ENCODE measurements around the gene GOLGA7B. TPM values are rescaled to one million over a fixed set of nuclear protein-coding genes. Genes with fewer than 3 reads are reported as not detected.

GOLGA7B gene
- polyA plus RNA-seq, 6 donors from 2014 or later: not detected

DNA sequence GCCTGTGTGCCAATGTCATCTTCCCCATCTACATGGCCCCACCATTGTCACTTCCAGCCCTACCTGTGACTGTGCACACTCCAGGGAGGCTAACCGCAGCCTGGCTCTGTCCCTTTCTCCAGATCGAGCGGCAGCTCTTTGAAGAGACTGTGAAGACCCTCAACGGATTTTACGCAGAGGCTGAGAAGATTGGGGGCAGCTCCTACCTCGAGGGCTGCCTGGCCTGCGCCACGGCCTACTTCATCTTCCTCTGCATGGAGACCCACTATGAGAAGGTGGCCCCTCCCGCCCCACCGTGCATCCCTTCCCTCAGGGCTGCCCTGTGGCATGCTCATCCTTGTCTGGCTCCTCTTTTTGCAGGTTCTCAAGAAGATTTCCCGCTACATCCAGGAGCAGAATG lies 14.2 kb downstream of the GOLGA7B start:
- DNase-seq: no peak
- H3K36me3 Mint-ChIP-seq: no peaks in the 10 kb centered on the region
- H3K4me3 Mint-ChIP-seq: no peak overlapping the region
- ATAC-seq (ENCODE audit: low read depth in 2 of 2): no peak
- no peaks in the 10 kb centered on the region for H3K9me3 Mint-ChIP-seq
- peaks cover 0 to under 1% (median 0%) of the 10 kb centered on the region in 3 donors for H3K4me1 Mint-ChIP-seq
- H3K27me3 Mint-ChIP-seq: peaks cover 21 to 47% (median 35%) of the 10 kb centered on the region in 3 donors
- H3K27ac Mint-ChIP-seq: no peak overlapping the region

DNA sequence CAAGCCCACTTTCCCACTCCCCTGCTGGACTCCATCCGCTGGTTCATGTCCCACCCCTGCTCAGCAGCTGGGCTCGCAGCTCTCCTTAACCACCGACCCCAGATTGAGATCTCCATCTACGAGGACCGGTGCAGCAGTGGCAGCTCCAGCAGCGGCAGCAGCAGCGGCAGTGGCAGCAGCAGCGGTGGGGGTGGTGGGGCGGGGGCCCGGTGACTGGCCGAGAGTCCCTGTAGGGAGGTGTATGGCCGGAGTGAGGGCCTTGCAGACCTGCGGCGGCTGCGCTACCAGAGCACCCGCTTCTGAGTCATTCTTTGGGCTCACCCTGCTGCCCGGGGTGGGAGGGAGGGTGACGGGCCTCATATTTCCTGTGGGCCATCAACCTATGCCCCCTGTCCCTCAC lies 15.8 kb downstream of the GOLGA7B start:
- Mint-ChIP-seq H3K4me3 (no peak overlapping the region), H3K36me3 (no peaks in the 10 kb centered on the region), H3K27me3 (peaks cover 21 to 60% (median 30%) of the 10 kb centered on the region in 3 donors), H3K27ac (no peak overlapping the region), H3K9me3 (no peaks in the 10 kb centered on the region), H3K4me1 (peaks cover 0 to 7% (median 5%) of the 10 kb centered on the region in 3 donors)
- DNase-seq (no peak), ATAC-seq (ENCODE audit: low read depth in 2 of 2) (no peak)

DNA sequence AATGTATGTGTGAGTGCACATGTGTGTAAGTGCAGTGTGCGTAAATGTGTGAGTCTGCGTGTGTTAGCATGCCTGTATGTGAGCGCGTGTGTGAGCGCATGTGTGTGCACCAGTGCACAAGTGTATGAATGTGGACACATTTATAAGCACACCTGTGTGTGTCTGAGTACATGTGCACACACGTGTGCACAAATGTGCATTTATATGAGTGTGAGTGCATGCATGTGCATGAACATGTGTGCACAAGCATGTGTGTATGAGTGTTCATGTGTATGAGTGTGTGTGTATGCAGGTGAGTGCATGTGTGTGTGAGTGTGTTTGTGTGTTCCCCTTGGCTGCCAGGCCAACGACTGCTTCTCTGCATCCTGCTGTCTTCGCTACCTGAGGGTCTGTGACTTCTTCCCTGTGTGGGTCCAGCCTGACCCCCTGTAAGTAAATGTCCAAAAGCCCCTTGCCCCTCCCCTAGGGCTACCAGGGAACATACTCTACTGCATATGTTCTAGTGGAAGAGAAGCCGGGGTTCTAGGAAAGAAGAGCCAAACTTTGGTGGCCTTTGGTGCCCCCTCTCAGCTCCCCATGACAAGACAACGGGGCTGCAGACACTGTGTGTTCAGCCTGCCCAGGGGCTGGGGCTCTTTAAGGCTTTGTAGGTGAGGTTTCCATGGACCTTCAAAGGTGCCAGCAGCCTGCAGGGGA lies 17.0 kb downstream of the GOLGA7B start:
- Mint-ChIP-seq H3K27ac (no peak overlapping the region), H3K36me3 (no peaks in the 10 kb centered on the region), H3K4me3 (no peak overlapping the region), H3K4me1 (peaks cover 0 to 7% (median 5%) of the 10 kb centered on the region in 3 donors), H3K27me3 (peaks cover 25 to 51% (median 31%) of the 10 kb centered on the region in 3 donors), H3K9me3 (no peaks in the 10 kb centered on the region)
- no peak for ATAC-seq (ENCODE audit: low read depth in 2 of 2)
- no peak for DNase-seq

DNA sequence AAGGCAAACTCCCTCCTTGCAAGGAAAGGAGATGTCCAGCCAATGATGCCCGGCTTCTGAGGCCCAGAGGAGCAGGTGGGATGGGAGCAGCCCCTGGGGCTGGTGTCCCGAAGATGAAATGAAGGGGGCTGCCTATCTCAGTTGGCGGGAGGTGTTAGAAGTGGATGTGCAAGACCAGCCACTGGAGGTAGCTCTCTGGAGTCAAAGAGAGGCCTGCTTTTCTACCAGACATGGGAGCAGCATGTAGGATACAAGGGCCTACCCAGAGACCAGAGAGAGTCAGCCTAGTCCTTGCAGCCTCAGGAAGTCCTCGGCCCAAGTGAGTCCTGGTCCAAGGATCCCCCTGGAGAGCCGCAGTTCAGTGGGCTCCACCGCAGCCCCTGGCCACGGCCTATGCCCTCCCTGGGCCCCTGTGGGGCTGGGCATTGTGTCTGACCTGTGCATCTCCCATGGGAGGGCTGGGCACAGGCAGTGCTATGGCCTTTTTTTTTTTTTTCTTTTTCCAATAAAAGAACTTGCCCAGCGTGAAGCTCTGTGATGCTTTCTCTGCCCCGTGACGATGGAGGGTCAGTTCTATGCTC lies 17.7 kb downstream of the GOLGA7B start:
- H3K4me3 Mint-ChIP-seq: no peak overlapping the region
- peaks cover 30 to 50% (median 30%) of the 10 kb centered on the region in 3 donors for H3K27me3 Mint-ChIP-seq
- DNase-seq (no peak), ATAC-seq (ENCODE audit: low read depth in 2 of 2) (no peak)
- H3K4me1 Mint-ChIP-seq: peaks cover 0 to 7% (median 5%) of the 10 kb centered on the region in 3 donors
- H3K27ac Mint-ChIP-seq: no peak overlapping the region
- H3K36me3 Mint-ChIP-seq: no peaks in the 10 kb centered on the region
- no peaks in the 10 kb centered on the region for H3K9me3 Mint-ChIP-seq

DNA sequence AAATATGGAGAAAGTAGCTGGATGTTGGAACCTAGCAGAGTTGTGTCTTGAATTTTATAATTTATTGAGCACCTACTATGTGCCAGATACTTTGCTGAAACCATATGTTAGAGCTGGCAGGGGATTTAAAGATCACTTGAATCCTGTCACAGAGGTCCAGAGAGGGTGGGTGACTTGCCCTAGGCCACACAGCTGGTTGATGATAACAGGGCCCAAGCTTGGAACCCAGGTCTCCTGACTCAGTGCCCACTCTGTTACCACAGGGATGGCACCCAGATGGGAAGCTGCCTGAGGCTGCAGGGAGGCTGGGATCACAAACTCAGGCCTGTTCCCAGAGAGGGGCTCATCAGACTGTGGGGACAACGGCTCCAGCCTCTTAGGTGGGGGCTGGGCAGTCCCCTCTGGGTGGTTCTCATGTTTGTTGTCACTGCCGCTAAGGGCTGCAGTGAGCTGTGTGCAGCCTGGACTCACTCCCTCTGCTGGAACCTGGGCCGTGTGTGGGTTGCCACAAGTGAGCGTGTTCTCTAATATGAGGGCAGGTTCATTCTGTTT lies 18.6 kb downstream of the GOLGA7B start:
- Mint-ChIP-seq H3K36me3 (no peaks in the 10 kb centered on the region), H3K4me1 (peaks cover 0 to 7% (median 5%) of the 10 kb centered on the region in 3 donors), H3K4me3 (no peak overlapping the region), H3K27ac (no peak overlapping the region), H3K9me3 (no peaks in the 10 kb centered on the region), H3K27me3 (peaks cover 29 to 50% (median 32%) of the 10 kb centered on the region in 3 donors)
- no peak for DNase-seq
- no peak for ATAC-seq (ENCODE audit: low read depth in 2 of 2)

DNA sequence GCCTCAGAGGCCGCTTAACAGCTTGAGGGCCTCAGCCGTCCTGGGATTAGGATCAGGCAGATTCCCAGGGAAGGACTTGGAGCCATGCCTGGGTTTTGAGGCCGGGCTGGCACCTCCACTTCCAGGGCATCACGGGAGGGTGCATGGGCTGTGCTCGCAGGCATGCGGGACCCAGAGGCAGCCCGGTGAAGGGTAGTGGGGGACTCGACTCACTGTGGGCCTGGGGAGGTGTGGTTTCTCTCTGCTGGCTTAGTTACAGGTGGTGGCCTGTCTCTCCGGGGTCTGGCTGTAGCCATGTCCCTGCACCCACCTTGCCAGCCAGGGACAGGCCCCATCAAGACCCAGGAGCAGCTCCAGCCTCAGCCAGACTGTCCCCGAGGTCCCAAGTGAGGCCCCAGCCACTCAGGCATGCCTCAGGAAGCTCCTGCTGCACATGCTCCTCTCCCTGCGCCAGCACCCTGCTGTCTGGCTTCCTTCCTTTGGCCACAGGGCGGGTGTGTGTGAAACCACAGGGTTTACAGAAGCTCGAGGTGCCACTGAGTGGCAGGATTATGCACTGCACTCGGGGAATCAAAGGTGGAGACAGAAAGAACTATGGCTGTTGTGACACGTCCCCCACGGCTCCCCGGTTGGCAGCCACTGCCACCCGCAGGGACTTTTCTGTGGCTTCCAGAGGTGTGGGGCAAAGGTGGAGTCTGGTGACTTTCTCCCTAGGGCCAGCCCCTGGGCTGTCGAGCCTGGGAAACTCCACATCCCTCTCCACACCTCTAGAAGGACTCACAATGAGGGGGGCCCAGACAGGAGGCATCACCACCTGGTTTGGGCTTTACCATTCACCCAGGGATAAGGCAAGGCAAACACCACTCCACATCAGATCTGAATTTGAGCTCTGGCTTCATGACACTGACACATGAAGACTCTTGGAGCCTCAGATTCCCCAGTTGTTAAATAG lies 19.7 kb downstream of the GOLGA7B start:
- H3K36me3 Mint-ChIP-seq: no peaks in the 10 kb centered on the region
- ATAC-seq (ENCODE audit: low read depth in 2 of 2): peak; percentile 62 to 71
- H3K27me3 Mint-ChIP-seq: peaks cover 30 to 43% (median 39%) of the 10 kb centered on the region in 3 donors
- no peak for DNase-seq
- H3K4me1 Mint-ChIP-seq: peaks cover 0 to 7% (median 5%) of the 10 kb centered on the region in 3 donors
- no peak overlapping the region for H3K4me3 Mint-ChIP-seq
- no peaks in the 10 kb centered on the region for H3K9me3 Mint-ChIP-seq
- peak overlapping the region in 1 of 6 donors; percentile 32 for H3K27ac Mint-ChIP-seq

DNA sequence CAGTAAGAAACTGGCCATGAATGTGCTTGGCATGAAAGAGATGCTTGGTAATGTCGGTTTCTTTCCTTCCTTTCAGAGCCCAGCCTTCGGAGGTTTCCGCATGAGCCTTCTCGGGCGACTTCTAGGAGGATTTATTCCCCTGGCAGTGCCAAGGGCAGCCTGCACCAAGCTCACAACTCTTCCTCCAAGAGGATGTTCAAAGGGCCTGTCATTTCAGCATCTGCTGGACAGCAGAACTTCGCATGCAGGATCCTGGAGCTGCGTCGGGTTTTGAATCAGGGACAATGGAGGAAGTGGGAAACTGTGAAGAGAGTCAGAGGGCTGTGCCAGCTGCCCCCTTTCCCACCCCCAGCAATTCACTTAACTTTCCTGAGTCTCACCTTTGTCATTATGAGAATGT lies 21.3 kb downstream of the GOLGA7B start:
- Mint-ChIP-seq H3K4me1 (peaks cover 0 to 7% (median 5%) of the 10 kb centered on the region in 3 donors), H3K36me3 (no peaks in the 10 kb centered on the region), H3K4me3 (no peak overlapping the region), H3K27ac (no peak overlapping the region), H3K27me3 (peaks cover 39 to 44% (median 41%) of the 10 kb centered on the region in 3 donors), H3K9me3 (no peaks in the 10 kb centered on the region)
- DNase-seq (no peak), ATAC-seq (ENCODE audit: low read depth in 2 of 2) (no peak)

DNA sequence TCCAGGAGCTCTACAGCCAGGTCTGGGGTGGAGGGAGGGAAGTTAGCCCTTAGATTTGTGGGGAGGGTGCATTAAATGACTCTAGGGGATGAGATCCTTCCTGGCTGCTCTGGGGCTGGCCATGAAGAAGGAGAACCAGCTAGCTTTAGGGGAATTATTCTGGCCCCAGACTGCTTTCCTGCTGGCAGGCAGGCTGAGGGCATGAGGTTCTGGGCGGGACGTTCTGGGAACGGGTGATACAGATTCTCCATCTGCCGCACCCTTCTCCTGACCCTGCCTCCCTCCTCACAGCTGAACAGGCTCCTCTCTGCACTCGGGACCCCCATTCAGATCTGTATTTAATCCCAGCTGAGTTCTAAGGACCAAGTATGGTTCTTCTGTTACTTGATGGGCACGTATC lies 23.9 kb downstream of the GOLGA7B start:
- ATAC-seq (ENCODE audit: low read depth in 2 of 2) (no peak), DNase-seq (no peak)
- Mint-ChIP-seq H3K27me3 (peaks cover 33 to 41% (median 33%) of the 10 kb centered on the region in 3 donors), H3K9me3 (no peaks in the 10 kb centered on the region), H3K4me1 (peaks cover 0 to 7% (median 5%) of the 10 kb centered on the region in 3 donors), H3K27ac (no peak overlapping the region), H3K36me3 (no peaks in the 10 kb centered on the region), H3K4me3 (no peak overlapping the region)

DNA sequence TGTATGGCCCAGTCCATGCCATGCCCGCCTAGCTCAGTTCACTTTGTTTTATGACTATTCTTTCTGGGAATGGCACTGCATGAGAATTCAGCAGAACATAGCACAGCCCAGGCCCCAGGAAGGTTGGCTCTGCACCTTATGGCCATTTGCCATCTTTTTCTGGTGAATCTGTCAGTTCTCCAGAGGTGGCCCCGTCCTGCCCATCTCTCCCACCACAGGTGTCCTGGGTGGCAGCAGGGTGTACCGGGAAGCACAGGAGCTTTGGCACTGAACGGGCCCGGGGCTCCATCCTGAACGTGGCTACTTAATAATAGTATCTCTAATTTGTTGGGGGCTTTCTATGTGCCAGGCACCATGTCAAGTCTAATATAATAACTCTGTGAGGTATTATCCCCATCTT lies 24.7 kb downstream of the GOLGA7B start:
- H3K27ac Mint-ChIP-seq: no peak overlapping the region
- no peak for ATAC-seq (ENCODE audit: low read depth in 2 of 2)
- H3K4me3 Mint-ChIP-seq: no peak overlapping the region
- H3K9me3 Mint-ChIP-seq: peaks cover 0 to 3% (median 0%) of the 10 kb centered on the region in 7 donors
- DNase-seq: no peak
- H3K36me3 Mint-ChIP-seq: no peaks in the 10 kb centered on the region
- H3K27me3 Mint-ChIP-seq: peaks cover 32 to 45% (median 33%) of the 10 kb centered on the region in 3 donors
- peaks cover 0 to 4% (median 2%) of the 10 kb centered on the region in 3 donors for H3K4me1 Mint-ChIP-seq

DNA sequence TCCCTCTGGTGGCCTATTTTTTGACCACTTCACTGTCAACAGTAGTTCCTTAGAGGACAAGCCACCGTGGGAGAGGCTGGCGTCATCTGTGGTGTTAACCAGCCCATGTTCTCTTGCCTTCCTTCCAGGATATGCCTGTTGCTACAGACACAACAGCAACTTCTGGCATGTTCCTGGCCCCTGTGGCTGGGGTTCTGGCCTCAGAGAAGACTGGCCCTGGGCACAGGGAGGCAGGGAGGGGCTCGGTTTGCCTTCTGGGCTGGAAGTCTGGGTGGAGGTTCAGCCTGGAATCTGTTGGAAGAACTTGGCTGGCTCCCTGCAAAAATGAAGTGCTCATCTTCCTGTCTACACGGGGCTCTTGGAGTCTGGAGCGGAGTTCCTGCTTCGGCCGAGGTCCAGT lies 25.7 kb downstream of the GOLGA7B start:
- Mint-ChIP-seq H3K36me3 (no peaks in the 10 kb centered on the region), H3K9me3 (peaks cover 0 to 6% (median 0%) of the 10 kb centered on the region in 7 donors), H3K27ac (peak overlapping the region in 1 of 6 donors; percentile 72), H3K4me3 (no peak overlapping the region), H3K27me3 (peaks cover 21 to 50% (median 33%) of the 10 kb centered on the region in 3 donors), H3K4me1 (no peaks in the 10 kb centered on the region)
- ATAC-seq (ENCODE audit: low read depth in 2 of 2): no peak
- no peak for DNase-seq

DNA sequence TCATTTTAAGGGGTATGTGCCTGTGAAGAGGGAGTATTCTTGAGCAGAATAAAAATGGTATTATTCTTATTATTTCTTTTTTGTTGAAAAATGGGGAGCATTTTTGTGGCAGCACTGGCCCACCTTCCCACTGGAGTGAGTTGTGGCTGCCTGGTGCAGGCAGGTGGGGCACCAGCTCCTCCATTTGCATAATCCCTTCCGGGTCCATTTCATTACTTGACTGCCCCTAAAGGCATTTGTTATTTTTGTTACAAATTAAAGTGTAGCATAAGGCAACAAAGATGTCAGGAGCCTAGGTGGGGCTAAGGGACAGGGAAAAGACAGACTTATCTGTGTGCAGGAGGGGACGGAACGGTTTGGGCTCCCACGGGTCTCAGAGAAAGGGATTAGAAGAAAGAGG lies 26.8 kb downstream of the GOLGA7B start:
- DNase-seq (no peak), ATAC-seq (ENCODE audit: low read depth in 2 of 2) (no peak)
- no peaks in the 10 kb centered on the region for H3K36me3 Mint-ChIP-seq
- H3K9me3 Mint-ChIP-seq: peaks cover 0 to 6% (median 0%) of the 10 kb centered on the region in 7 donors
- H3K27ac Mint-ChIP-seq: no peak overlapping the region
- H3K4me1 Mint-ChIP-seq: no peaks in the 10 kb centered on the region
- H3K4me3 Mint-ChIP-seq: no peak overlapping the region
- H3K27me3 Mint-ChIP-seq: peaks cover 29 to 58% (median 32%) of the 10 kb centered on the region in 3 donors

DNA sequence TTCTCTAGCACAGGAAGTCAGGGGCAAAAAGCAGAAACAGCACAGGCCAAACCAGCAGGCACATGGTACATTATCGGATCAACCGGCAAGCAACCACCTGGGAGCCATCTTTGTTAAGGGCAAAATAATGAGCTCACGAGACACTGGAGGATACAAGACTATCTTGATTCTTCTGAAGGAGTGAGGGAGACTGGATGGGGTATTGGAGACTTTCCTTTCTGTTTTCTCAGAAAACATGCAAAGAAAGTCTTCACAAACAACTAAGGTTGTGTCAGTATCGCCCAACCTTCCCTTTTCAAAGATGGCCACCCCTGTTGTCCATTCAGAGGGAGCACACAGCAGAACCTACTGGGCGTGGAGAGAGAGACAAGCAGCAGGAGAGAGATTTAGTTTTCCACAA lies 29.6 kb downstream of the GOLGA7B start:
- Mint-ChIP-seq H3K36me3 (no peaks in the 10 kb centered on the region), H3K27me3 (peaks cover 8 to 46% (median 26%) of the 10 kb centered on the region in 3 donors), H3K27ac (no peak overlapping the region), H3K9me3 (peaks cover 0 to 6% (median 0%) of the 10 kb centered on the region in 7 donors), H3K4me1 (no peaks in the 10 kb centered on the region), H3K4me3 (no peak overlapping the region)
- DNase-seq (no peak), ATAC-seq (ENCODE audit: low read depth in 2 of 2) (no peak)

DNA sequence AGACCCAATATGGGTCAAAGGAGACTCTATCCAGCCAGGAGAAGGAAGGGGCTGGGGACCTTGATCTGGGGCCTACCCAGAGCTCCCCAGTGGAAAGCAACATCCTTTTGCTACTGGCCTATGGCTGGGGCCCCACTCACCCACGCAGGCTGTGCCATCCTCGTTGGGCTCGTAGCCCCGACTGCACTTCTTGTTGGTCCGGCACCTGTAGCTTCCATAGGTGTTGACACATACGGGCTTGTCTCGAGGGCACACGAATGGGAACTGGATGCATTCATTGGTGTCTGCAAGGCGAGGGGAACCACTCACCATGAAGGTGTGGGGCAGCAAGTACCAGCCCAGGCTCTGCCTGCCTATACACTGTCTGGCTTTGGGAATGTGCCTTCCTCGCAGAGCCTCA lies 30.5 kb downstream of the GOLGA7B start:
- no peak overlapping the region for H3K4me3 Mint-ChIP-seq
- H3K4me1 Mint-ChIP-seq: no peaks in the 10 kb centered on the region
- DNase-seq (no peak), ATAC-seq (ENCODE audit: low read depth in 2 of 2) (no peak)
- no peaks in the 10 kb centered on the region for H3K36me3 Mint-ChIP-seq
- H3K27me3 Mint-ChIP-seq: peaks cover 3 to 39% (median 25%) of the 10 kb centered on the region in 3 donors
- peaks cover 0 to 6% (median 0%) of the 10 kb centered on the region in 7 donors for H3K9me3 Mint-ChIP-seq
- no peak overlapping the region for H3K27ac Mint-ChIP-seq

Measured in naive B cell (primary cell).